BJ (cell line): Measurements from ENCODE around the gene GDAP2. TPM values are rescaled to one million over a fixed set of nuclear protein-coding genes. Genes with fewer than 3 reads are reported as not detected.

Experiments
- CTCF ChIA-PET: fragments of 350-600 bp; formaldehyde crosslinking; extraction: SDS; loops from one replicate; lab custom pipeline; 2021; ENCODE audit warnings: antibody characterized with exemption, inconsistent platforms; lab: Yijun Ruan, JAX
- POLR2A ChIA-PET: fragments of 300-600 bp; sonication (Branson Sonifier 250); formaldehyde crosslinking; extraction: SDS; loops from one replicate; lab custom pipeline; 2021; ENCODE audit warnings: antibody characterized with exemption; lab: Charles Lee
- DNase-seq: peaks from one replicate; pipeline ENCODE4 v3.0.0-alpha.2; 2011; ENCODE audit warnings: low read depth
- H3K27me3 ChIP-seq: 2 replicates; pipeline ENCODE4 v1.6.0; 2011; ENCODE audit warnings: low read length; ENCODE audit not compliant: control insufficient read depth, insufficient read depth
- H3K36me3 ChIP-seq: 2 replicates; pipeline ENCODE4 v1.5.1; 2011; ENCODE audit warnings: low read length; ENCODE audit not compliant: control insufficient read depth, insufficient read depth
- H3K4me3 ChIP-seq: 2 replicates; pipeline ENCODE4 v1.5.1; 2011; ENCODE audit warnings: low read depth, mild to moderate bottlenecking, control low read depth, low read length
- CTCF ChIP-seq: IDR thresholded peaks from 2 replicates; pipeline ENCODE4 v1.5.1; 2011; ENCODE audit warnings: low read depth, mild to moderate bottlenecking, control low read depth, inconsistent platforms, low read length, moderate library complexity; ENCODE audit not compliant: insufficient read depth
- polyA plus RNA-seq: library from polyadenylated mRNA; depleted of rRNA; stranded (reverse); fragments of >200 nt; gene quantifications from 2 replicates; pipeline ENCODE4 v1.2.3, GENCODE V29; 2011

GDAP2 gene
- polyA plus RNA-seq, 1 experiment: 8.1 TPM

GRCh38 chr1:117820096-117820495 is 109.3 kb downstream of the GDAP2 start:
- no peak for DNase-seq
- no peaks in the 10 kb centered on the region for H3K27me3 ChIP-seq
- ChIA-PET CTCF (interaction anchor here (0.8 to 1.9 kb wide), 3 partner anchors 24 to 76 kb away, joined by 3 to 7 read pairs (median 3); no protein-coding TSS in a partner anchor), POLR2A (no interaction called here)
- no peak for TF ChIP-seq CTCF
- H3K4me3 ChIP-seq: no peak overlapping the region
- no peaks in the 10 kb centered on the region for H3K36me3 ChIP-seq

- CTCF ChIA-PET: interaction anchor here (0.8 kb wide), 1 partner anchor 61 kb away, joined by 3 read pairs; no protein-coding TSS in a partner anchor
- POLR2A ChIA-PET: no interaction called here
- DNase-seq: no peak
- Histone ChIP-seq H3K27me3 (no peaks in the 10 kb centered on the region), H3K36me3 (no peaks in the 10 kb centered on the region), H3K4me3 (no peak overlapping the region)
- no peak for TF ChIP-seq CTCF
Measured at GRCh38 chr1:117819301-117819700, 110.1 kb downstream of the GDAP2 start.

- no peak for DNase-seq
- CTCF ChIA-PET: no interaction called here
- H3K27me3 ChIP-seq: no peaks in the 10 kb centered on the region
Measured at GRCh38 chr1:117818456-117818855, 111.0 kb downstream of the GDAP2 start.

GRCh38 chr1:117817629-117818028 is 111.8 kb downstream of the GDAP2 start:
- TF ChIP-seq CTCF: no peak
- no peak for DNase-seq
- POLR2A ChIA-PET: no interaction called here
- Histone ChIP-seq H3K36me3 (no peaks in the 10 kb centered on the region), H3K27me3 (no peaks in the 10 kb centered on the region), H3K4me3 (no peak overlapping the region)
- CTCF ChIA-PET: interaction anchor here (0.5 kb wide), 1 partner anchor 17 kb away, joined by 3 read pairs; no protein-coding TSS in a partner anchor

More at GRCh38 chr1:117818456-117818855, 111.0 kb downstream of the GDAP2 start:
- Histone ChIP-seq H3K4me3 (no peak overlapping the region), H3K36me3 (no peaks in the 10 kb centered on the region)
- POLR2A ChIA-PET: no interaction called here
- no peak for TF ChIP-seq CTCF

GRCh38 chr1:117815926-117816325 is 113.5 kb downstream of the GDAP2 start:
- H3K27me3 ChIP-seq: no peaks in the 10 kb centered on the region
- POLR2A ChIA-PET: no interaction called here
- no peak overlapping the region for H3K4me3 ChIP-seq
- CTCF ChIA-PET: interaction anchor here (0.6 to 2.1 kb wide), 3 partner anchors 9 to 80 kb away, joined by 3 to 10 read pairs (median 3); no protein-coding TSS in a partner anchor
- DNase-seq: no peak
- H3K36me3 ChIP-seq: no peaks in the 10 kb centered on the region
- TF ChIP-seq CTCF: no peak
